HCT116 (cell line): ENCODE data around the gene B3GALNT2. TPM values are rescaled to one million over a fixed set of nuclear protein-coding genes. Genes with fewer than 3 reads are reported as not detected.

Source experiments
- ATAC-seq: fragments of 200-7000 bp; cut with Tn5 transposase; 2 replicates; pipeline ENCODE4 v1.9.1; 2020; ENCODE audit warnings: mild to moderate bottlenecking, moderate library complexity
- BruUV-seq: library from RNA; stranded (reverse); fragments of 400-500 nt; replicated peaks from 2 replicates; lab custom pipeline; 2021; lab: Mats Ljungman, UMichigan
- CTCF ChIA-PET: fragments of 300-600 bp; sonication (Branson Sonifier 250); formaldehyde crosslinking; loops from one replicate; lab custom pipeline; 2021; ENCODE audit warnings: antibody characterized with exemption; lab: Charles Lee
- POLR2A ChIA-PET: fragments of 300-600, 350-600 bp; sonication (Branson Sonifier 250); formaldehyde crosslinking; loops from one replicate; lab custom pipeline; 2021; ENCODE audit warnings: antibody characterized with exemption; lab: Charles Lee
- RAD21 ChIA-PET, 2 experiments: fragments of 300-600 bp; sonication (Branson Sonifier 250); formaldehyde crosslinking; loops; one replicate each; lab custom pipeline; 2023; ENCODE audit warnings: low total read pairs in 2 of 2; ENCODE audit not compliant: uncharacterized antibody in 2 of 2, unreplicated experiment in 2 of 2, low non-redundant PET in 1 of 2; lab: Charles Lee
- DNase-seq: peaks from one replicate; pipeline ENCODE4 v3.0.0-alpha.2; 2010; ENCODE audit warnings: low read depth, low spot score
- H2AFZ ChIP-seq: fragments of 200-600 bp; shearing (Covaris generic), sonication (generic); 2 replicates; pipeline ENCODE4 v1.6.1; 2017; ENCODE audit warnings: low read depth, mixed run types, mixed read lengths, antibody characterized with exemption, low read length; ENCODE audit not compliant: poor library complexity, severe bottlenecking
- H3K27ac ChIP-seq: 2 replicates; pipeline ENCODE4 v1.5.1; 2012; ENCODE audit warnings: low read depth, low read length
- H3K27me3 ChIP-seq: fragments of 200-600 bp; sonication (generic); 2 replicates; pipeline ENCODE4 v1.6.1; 2016; ENCODE audit warnings: mixed run types, low read length, mixed read lengths; ENCODE audit not compliant: insufficient read depth
- H3K36me3 ChIP-seq, 2 experiments: fragments of 200-500 bp in 1 of 2; fragments of 200-600 bp in 1 of 2; sonication (Bioruptor generic) in 1 of 2; sonication (generic) in 1 of 2; 2 replicates each; pipeline versions ENCODE4 v1.5.1 to v1.6.1; 2014 to 2016; ENCODE audit warnings: low read length in 2 of 2, inconsistent platforms in 1 of 2, mixed read lengths in 1 of 2, mixed run types in 1 of 2; ENCODE audit not compliant: insufficient read depth in 2 of 2, control insufficient read depth in 1 of 2
- H3K4me1 ChIP-seq, 2 experiments: fragments of 200-600 bp in 1 of 2; sonication (generic) in 1 of 2; 2 replicates each; pipeline versions ENCODE4 v1.5.1 to v1.6.1; 2012 to 2017; ENCODE audit warnings: low read length in 2 of 2, inconsistent platforms in 1 of 2, mild to moderate bottlenecking in 1 of 2, mixed read lengths in 1 of 2, mixed run types in 1 of 2, moderate library complexity in 1 of 2; ENCODE audit not compliant: insufficient read depth in 2 of 2, control insufficient read depth in 1 of 2
- H3K4me2 ChIP-seq: fragments of 200-600 bp; sonication (generic); 2 replicates; pipeline ENCODE4 v1.6.1; 2017; ENCODE audit warnings: mixed run types, low read length, mixed read lengths
- H3K4me3 ChIP-seq, 2 experiments: fragments of 200-600 bp in 1 of 2; sonication (generic) in 1 of 2; replicated peaks in 1 of 2; 2 replicates each; pipeline ENCODE4 v1.5.1; 2011 to 2016; ENCODE audit warnings: low read length in 2 of 2, control low read depth in 1 of 2, low read depth in 1 of 2, mild to moderate bottlenecking in 1 of 2, mixed read lengths in 1 of 2, mixed run types in 1 of 2
- H3K79me2 ChIP-seq: fragments of 200-600 bp; sonication (generic); 2 replicates; pipeline ENCODE4 v1.6.1; 2017; ENCODE audit warnings: mild to moderate bottlenecking, mixed run types, low read length, moderate library complexity, mixed read lengths; ENCODE audit not compliant: insufficient read depth
- H3K9ac ChIP-seq: fragments of 200-600 bp; sonication (generic); 2 replicates; pipeline ENCODE4 v1.6.1; 2016; ENCODE audit warnings: low read length, mixed read lengths
- H3K9me2 ChIP-seq: fragments of 200-600 bp; sonication (generic), shearing (Covaris generic); 2 replicates; pipeline ENCODE4 v1.6.1; 2017; ENCODE audit warnings: mixed run types, mild to moderate bottlenecking, moderate library complexity; ENCODE audit not compliant: insufficient read depth
- H3K9me3 ChIP-seq, 2 experiments: fragments of 200-500 bp in 1 of 2; fragments of 200-600 bp in 1 of 2; sonication (Bioruptor generic) in 1 of 2; sonication (generic) in 1 of 2; 2 replicates each; pipeline ENCODE4 v1.6.1; 2014 to 2017; ENCODE audit warnings: low read length in 2 of 2, mixed read lengths in 2 of 2, inconsistent platforms in 1 of 2, low read depth in 1 of 2, mild to moderate bottlenecking in 1 of 2, mixed run types in 1 of 2, moderate library complexity in 1 of 2; ENCODE audit not compliant: control insufficient read depth in 1 of 2, insufficient read depth in 1 of 2
- H4K20me1 ChIP-seq: fragments of 200-600 bp; sonication (generic), shearing (Covaris generic); 2 replicates; pipeline ENCODE4 v1.6.1; 2017; ENCODE audit warnings: mixed run types, mild to moderate bottlenecking, moderate library complexity; ENCODE audit not compliant: insufficient read depth
- ATF3 ChIP-seq: IDR thresholded peaks from 2 replicates; pipeline ENCODE4 v1.6.1; 2012
- CBX3 ChIP-seq: IDR thresholded peaks from 2 replicates; pipeline ENCODE4 v1.6.1; 2012; ENCODE audit warnings: low read depth
- CEBPB ChIP-seq: IDR thresholded peaks from 2 replicates; pipeline ENCODE4 v1.6.1; 2012; ENCODE audit warnings: low read depth
- EGR1 ChIP-seq: IDR thresholded peaks from 2 replicates; pipeline ENCODE4 v1.6.1; 2012; ENCODE audit warnings: low read depth
- ELF1 ChIP-seq: IDR thresholded peaks from 2 replicates; pipeline ENCODE4 v1.6.1; 2012; ENCODE audit warnings: low read depth, borderline replicate concordance
- EZH2 ChIP-seq: fragments of 200-600 bp; sonication (generic); IDR thresholded peaks from 2 replicates; pipeline ENCODE4 v1.6.1; 2017; ENCODE audit warnings: antibody characterized with exemption, mixed run types
- EZH2phosphoT487 ChIP-seq: fragments of 200-600 bp; IDR thresholded peaks from 2 replicates; pipeline ENCODE4 v1.6.1; 2018; ENCODE audit warnings: antibody characterized with exemption, borderline replicate concordance
- FOSL1 ChIP-seq: IDR thresholded peaks from 2 replicates; pipeline ENCODE4 v1.6.1; 2012; ENCODE audit warnings: low read depth
- POLR2AphosphoS5 ChIP-seq: IDR thresholded peaks from 2 replicates; pipeline ENCODE4 v1.6.1; 2011; ENCODE audit warnings: mild to moderate bottlenecking, low read depth, low read length, moderate library complexity
- REST ChIP-seq: IDR thresholded peaks from 2 replicates; pipeline ENCODE4 v1.6.1; 2012; ENCODE audit warnings: low read depth
- SIN3A ChIP-seq: IDR thresholded peaks from 2 replicates; pipeline ENCODE4 v1.6.1; 2012; ENCODE audit warnings: low read depth
- SP1 ChIP-seq: IDR thresholded peaks from 2 replicates; pipeline ENCODE4 v1.6.1; 2012; ENCODE audit warnings: low read depth
- SRF ChIP-seq: IDR thresholded peaks from 2 replicates; pipeline ENCODE4 v1.6.1; 2012; ENCODE audit warnings: low read depth
- TCF7L2 ChIP-seq: IDR thresholded peaks from 2 replicates; pipeline ENCODE4 v1.7.0; 2011; ENCODE audit warnings: borderline replicate concordance, inconsistent platforms; ENCODE audit not compliant: insufficient read depth, insufficient read length; ENCODE audit errors: extremely low read depth
- ZFX ChIP-seq: fragments of 450-650 bp; IDR thresholded peaks from 2 replicates; pipeline ENCODE4 v1.6.1; 2017
- ZNF274 ChIP-seq: fragments of 200-500 bp; sonication (Bioruptor generic); IDR thresholded peaks from 2 replicates; pipeline ENCODE4 v1.6.1; 2014; ENCODE audit warnings: mild to moderate bottlenecking, low read depth, low read length, inconsistent platforms
- intact Hi-C: fragments of 100-400 bp; cut with micrococcal nuclease; formaldehyde crosslinking; loops from 2 replicates; pipeline ENCODE4 v1.10.0; 2022
- total RNA-seq: library from RNA; stranded (reverse); gene quantifications from one replicate; pipeline ENCODE4 v1.2.1, GENCODE V29; 2021; ENCODE audit not compliant: unreplicated experiment
- TF ChIP-seq, protein P1 (sequence below): IDR thresholded peaks from 2 replicates; pipeline ENCODE4 v1.6.1; 2012
- TF ChIP-seq, protein P2 (sequence below): IDR thresholded peaks from 2 replicates; pipeline ENCODE4 v1.6.1; 2011; ENCODE audit warnings: mild to moderate bottlenecking, low read length, moderate library complexity; ENCODE audit not compliant: insufficient replicate concordance; ENCODE audit errors: extremely low read depth

The B3GALNT2 gene
- total RNA-seq, 1 experiment from 2014 or later: 36.8 TPM

DNA sequence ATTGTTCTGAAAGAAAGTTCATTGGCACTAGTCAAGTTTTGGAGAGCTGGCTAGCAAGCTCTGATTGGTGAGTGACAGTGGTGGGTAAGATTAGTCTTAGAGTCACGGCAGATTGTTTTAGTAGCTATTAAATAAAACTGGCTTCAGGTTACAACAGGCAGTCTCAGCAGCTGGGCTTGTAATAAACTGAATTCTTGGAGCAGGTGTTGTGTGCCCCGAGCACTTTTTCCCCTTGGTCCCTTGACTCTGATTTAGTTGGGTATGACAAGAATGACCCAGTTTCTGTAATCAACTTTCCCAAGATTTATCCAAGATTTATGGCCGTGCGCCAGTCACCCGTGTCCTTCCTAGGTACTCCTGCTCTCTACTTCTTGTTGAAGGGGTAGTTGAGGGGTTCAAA is 96.8 kb downstream of the B3GALNT2 start:
- H3K9ac ChIP-seq: no peak overlapping the region
- no peaks in the 10 kb centered on the region for H3K27me3 ChIP-seq
- H3K4me2 ChIP-seq: no peak overlapping the region
- POLR2A ChIA-PET: no interaction called here
- DNase-seq (no peak), ATAC-seq (no peak)
- no peak overlapping the region for H3K27ac ChIP-seq
- H3K9me3 ChIP-seq: no peaks in the 10 kb centered on the region
- no peak overlapping the region for H3K4me3 ChIP-seq
- no TSS peak for BruUV-seq
- peaks cover 7% of the 10 kb centered on the region; the same call in 1 of the 2 replicates for H3K79me2 ChIP-seq
- no peak overlapping the region for H2AFZ ChIP-seq
- TF ChIP-seq SP1 (no peak), ATF3 (no peak), EGR1 (no peak), EZH2phosphoT487 (no peak), ZFX (no peak), SIN3A (no peak), POLR2AphosphoS5 (no peak), CEBPB (no peak), ELF1 (no peak), EZH2 (no peak), TCF7L2 (no peak), CBX3 (no peak), REST (no peak), ZNF274 (no peak), SRF (no peak), FOSL1 (no peak)
- TF ChIP-seq, protein P1, sequence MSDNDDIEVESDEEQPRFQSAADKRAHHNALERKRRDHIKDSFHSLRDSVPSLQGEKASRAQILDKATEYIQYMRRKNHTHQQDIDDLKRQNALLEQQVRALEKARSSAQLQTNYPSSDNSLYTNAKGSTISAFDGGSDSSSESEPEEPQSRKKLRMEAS: no peak
- TF ChIP-seq, protein P2, sequence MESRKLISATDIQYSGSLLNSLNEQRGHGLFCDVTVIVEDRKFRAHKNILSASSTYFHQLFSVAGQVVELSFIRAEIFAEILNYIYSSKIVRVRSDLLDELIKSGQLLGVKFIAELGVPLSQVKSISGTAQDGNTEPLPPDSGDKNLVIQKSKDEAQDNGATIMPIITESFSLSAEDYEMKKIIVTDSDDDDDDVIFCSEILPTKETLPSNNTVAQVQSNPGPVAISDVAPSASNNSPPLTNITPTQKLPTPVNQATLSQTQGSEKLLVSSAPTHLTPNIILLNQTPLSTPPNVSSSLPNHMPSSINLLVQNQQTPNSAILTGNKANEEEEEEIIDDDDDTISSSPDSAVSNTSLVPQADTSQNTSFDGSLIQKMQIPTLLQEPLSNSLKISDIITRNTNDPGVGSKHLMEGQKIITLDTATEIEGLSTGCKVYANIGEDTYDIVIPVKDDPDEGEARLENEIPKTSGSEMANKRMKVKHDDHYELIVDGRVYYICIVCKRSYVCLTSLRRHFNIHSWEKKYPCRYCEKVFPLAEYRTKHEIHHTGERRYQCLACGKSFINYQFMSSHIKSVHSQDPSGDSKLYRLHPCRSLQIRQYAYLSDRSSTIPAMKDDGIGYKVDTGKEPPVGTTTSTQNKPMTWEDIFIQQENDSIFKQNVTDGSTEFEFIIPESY: no peak
- no peaks in the 10 kb centered on the region for H3K36me3 ChIP-seq
- RAD21 ChIA-PET: no interaction called here
- no peaks in the 10 kb centered on the region for H4K20me1 ChIP-seq
- intact Hi-C loops: no loop called here
- peaks cover 44 to 46% of the 10 kb centered on the region in 2 experiments for H3K4me1 ChIP-seq
- H3K9me2 ChIP-seq: no peaks in the 10 kb centered on the region
- CTCF ChIA-PET: no interaction called here
